H9 (cell line): ENCODE data around the gene ZSCAN16. TPM values are rescaled to one million over a fixed set of nuclear protein-coding genes. Genes with fewer than 3 reads are reported as not detected.

Source experiments
- DNase-seq: peaks from one replicate; pipeline ENCODE4 v3.0.0-alpha.2; 2017
- H2AFZ ChIP-seq: one replicate; pipeline ENCODE4 v1.6.1; 2013; ENCODE audit warnings: mild to moderate bottlenecking, low read length, control low read depth, moderate library complexity
- H2AK5ac ChIP-seq: 2 replicates; pipeline ENCODE4 v1.6.1; 2013; ENCODE audit warnings: low read length, control low read depth, mixed read lengths; ENCODE audit not compliant: insufficient read length
- H2BK120ac ChIP-seq: one replicate; pipeline ENCODE4 v1.6.1; 2013; ENCODE audit warnings: low read depth, mild to moderate bottlenecking, low read length, control low read depth, inconsistent platforms; ENCODE audit not compliant: poor library complexity, severe bottlenecking
- H2BK12ac ChIP-seq: 2 replicates; pipeline ENCODE4 v1.6.1; 2013; ENCODE audit warnings: low read length, control low read depth, mixed read lengths, low read depth; ENCODE audit not compliant: insufficient read length
- H2BK15ac ChIP-seq: 2 replicates; pipeline ENCODE4 v1.6.1; 2013; ENCODE audit warnings: low read depth, low read length, control low read depth
- H2BK20ac ChIP-seq: one replicate; pipeline ENCODE4 v1.6.1; 2013; ENCODE audit warnings: low read depth, mild to moderate bottlenecking, low read length, control low read depth, inconsistent platforms; ENCODE audit not compliant: poor library complexity, severe bottlenecking
- H2BK5ac ChIP-seq: 2 replicates; pipeline ENCODE4 v1.6.1; 2013; ENCODE audit warnings: low read length, control low read depth, mixed read lengths; ENCODE audit not compliant: insufficient read length
- H3K14ac ChIP-seq: 2 replicates; pipeline ENCODE4 v1.6.1; 2013; ENCODE audit warnings: low read length, control low read depth; ENCODE audit not compliant: insufficient read depth
- H3K18ac ChIP-seq: 2 replicates; pipeline ENCODE4 v1.6.1; 2013; ENCODE audit warnings: low read depth, mild to moderate bottlenecking, mixed read lengths, low read length, control low read depth; ENCODE audit not compliant: insufficient read length
- H3K23ac ChIP-seq: 2 replicates; pipeline ENCODE4 v1.6.1; 2013; ENCODE audit warnings: low read length, control low read depth, mixed read lengths, low read depth; ENCODE audit not compliant: insufficient read length
- H3K23me2 ChIP-seq: 2 replicates; pipeline ENCODE4 v1.6.1; 2013; ENCODE audit warnings: low read depth, mild to moderate bottlenecking, mixed read lengths, low read length, control low read depth; ENCODE audit not compliant: insufficient read length, poor library complexity, severe bottlenecking
- H3K27ac ChIP-seq: 2 replicates; pipeline ENCODE4 v1.5.1; 2013; ENCODE audit warnings: low read length, control low read depth, mixed read lengths, low read depth; ENCODE audit not compliant: insufficient read length
- H3K27me3 ChIP-seq: 2 replicates; pipeline ENCODE4 v1.6.1; 2013; ENCODE audit warnings: low read length, control low read depth, inconsistent platforms; ENCODE audit not compliant: insufficient read depth
- H3K4ac ChIP-seq: 2 replicates; pipeline ENCODE4 v1.6.1; 2013; ENCODE audit warnings: low read depth, mild to moderate bottlenecking, control low read depth, inconsistent platforms, low read length, moderate library complexity
- H3K4me1 ChIP-seq: 2 replicates; pipeline ENCODE4 v1.6.1; 2013; ENCODE audit warnings: low read length, control low read depth, inconsistent platforms; ENCODE audit not compliant: insufficient read depth
- H3K4me2 ChIP-seq: 2 replicates; pipeline ENCODE4 v1.6.1; 2013; ENCODE audit warnings: low read length, control low read depth, mixed read lengths; ENCODE audit not compliant: insufficient read length, insufficient read depth
- H3K56ac ChIP-seq: 2 replicates; pipeline ENCODE4 v1.6.1; 2013; ENCODE audit warnings: low read depth, mild to moderate bottlenecking, mixed read lengths, low read length, control low read depth; ENCODE audit not compliant: insufficient read length
- H3K79me1 ChIP-seq: 2 replicates; pipeline ENCODE4 v1.6.1; 2013; ENCODE audit warnings: low read depth, mild to moderate bottlenecking, moderate library complexity, low read length, control low read depth, inconsistent platforms; ENCODE audit not compliant: insufficient read depth, poor library complexity, severe bottlenecking
- H3K79me2 ChIP-seq: 2 replicates; pipeline ENCODE4 v1.6.1; 2013; ENCODE audit warnings: low read length, control low read depth, inconsistent platforms; ENCODE audit not compliant: insufficient read depth
- H3K9ac ChIP-seq: 2 replicates; pipeline ENCODE4 v1.6.1; 2013; ENCODE audit warnings: low read length, control low read depth, mixed read lengths; ENCODE audit not compliant: insufficient read length; ENCODE audit errors: extremely low read depth
- H3K9me3 ChIP-seq: one replicate; pipeline ENCODE4 v1.6.1; 2013; ENCODE audit warnings: low read depth, low read length, inconsistent platforms; ENCODE audit not compliant: control insufficient read depth
- H3T11ph ChIP-seq: one replicate; pipeline ENCODE4 v1.6.1; 2013; ENCODE audit warnings: mild to moderate bottlenecking, low read length, control low read depth, inconsistent platforms
- H4K20me1 ChIP-seq: one replicate; pipeline ENCODE4 v1.6.1; 2013; ENCODE audit not compliant: control insufficient read depth, insufficient read length, insufficient read depth
- H4K5ac ChIP-seq: 2 replicates; pipeline ENCODE4 v1.6.1; 2013; ENCODE audit warnings: low read depth, mild to moderate bottlenecking, mixed read lengths, low read length, control low read depth; ENCODE audit not compliant: insufficient read length
- H4K8ac ChIP-seq: replicated peaks from 2 replicates; pipeline ENCODE4 v1.6.1; 2013; ENCODE audit warnings: low read length, control low read depth, mixed read lengths, low read depth; ENCODE audit not compliant: insufficient read length
- H4K91ac ChIP-seq: 2 replicates; pipeline ENCODE4 v1.6.1; 2013; ENCODE audit warnings: low read depth, mild to moderate bottlenecking, moderate library complexity, mixed read lengths, low read length, control low read depth; ENCODE audit not compliant: insufficient read length
- H3K27ac Mint-ChIP-seq, 3 experiments: 2 replicates in 2 of 3; 3 replicates in 1 of 3; pipeline ENCODE4 v1.8.0; 2020 to 2021; ENCODE audit warnings: mixed read lengths in 3 of 3, mild to moderate bottlenecking in 1 of 3, moderate library complexity in 1 of 3
- H3K27me3 Mint-ChIP-seq: 2 replicates; pipeline ENCODE4 v1.8.0; 2021; ENCODE audit warnings: low read depth, mild to moderate bottlenecking, moderate library complexity, mixed read lengths
- H3K36me3 Mint-ChIP-seq, 3 experiments: 2 replicates in 2 of 3; 3 replicates in 1 of 3; pipeline ENCODE4 v1.8.0; 2020 to 2021; ENCODE audit warnings: low read depth in 3 of 3, mixed read lengths in 3 of 3; ENCODE audit not compliant: insufficient read depth in 1 of 3
- H3K4me1 Mint-ChIP-seq, 2 experiments: 2 replicates each; pipeline ENCODE4 v1.8.0; 2020; ENCODE audit warnings: mixed read lengths in 2 of 2
- H3K4me3 Mint-ChIP-seq, 2 experiments: 2 replicates in 1 of 2; 3 replicates in 1 of 2; pipeline ENCODE4 v1.8.0; 2020 to 2021; ENCODE audit warnings: mild to moderate bottlenecking in 2 of 2, mixed read lengths in 2 of 2, moderate library complexity in 1 of 2
- H3K9me3 Mint-ChIP-seq, 2 experiments: 2 replicates in 1 of 2; 3 replicates in 1 of 2; pipeline ENCODE4 v1.8.0; 2020; ENCODE audit warnings: mild to moderate bottlenecking in 2 of 2, mixed read lengths in 2 of 2, moderate library complexity in 1 of 2
- WGBS: extraction: QIAGEN DNeasy Blood & Tissue Kit; methylation state at CpG from one replicate; pipeline ENCODE4 v1.1.7; 2013; ENCODE audit warnings: missing lambda C conversion rate, low lambda C conversion rate, mixed read lengths; ENCODE audit not compliant: insufficient read length; ENCODE audit errors: extremely low coverage; 5-methylcytosine and 5-hydroxymethylcytosine counted together
- total RNA-seq: library from RNA; stranded (reverse); gene quantifications from 2 replicates; pipeline ENCODE4 v1.2.1, GENCODE V29; 2021
- TF ChIP-seq, protein P1 (sequence below): fragments of 200-600 bp; sonication (generic); conservative IDR thresholded peaks from 3 replicates; pipeline ENCODE4 v1.8.0; 2021; ENCODE audit warnings: antibody characterized with exemption, mild to moderate bottlenecking

ZSCAN16 gene
- total RNA-seq, 1 experiment from 2014 or later: 11.0 TPM

GRCh38 chr6:28160233-28160632 is 35.8 kb downstream of the ZSCAN16 start:
- Histone ChIP-seq H3K4me2 (no peak overlapping the region), H3K18ac (no peak overlapping the region), H3K79me2 (no peaks in the 10 kb centered on the region), H3K27me3 (no peaks in the 10 kb centered on the region), H3K9ac (no peak overlapping the region), H2BK5ac (no peak overlapping the region), H3K56ac (no peak overlapping the region), H2BK15ac (no peak overlapping the region), H2BK12ac (no peak overlapping the region), H3K14ac (no peak overlapping the region), H2BK120ac (no peak overlapping the region), H3T11ph (no peak overlapping the region), H3K79me1 (no peaks in the 10 kb centered on the region), H3K23me2 (no peaks in the 10 kb centered on the region), H2BK20ac (no peak overlapping the region), H3K4ac (no peak overlapping the region), H4K20me1 (no peaks in the 10 kb centered on the region), H2AFZ (no peak overlapping the region), H4K5ac (no peak overlapping the region), H3K9me3 (no peaks in the 10 kb centered on the region), H2AK5ac (no peak overlapping the region), H4K8ac (no peak overlapping the region), H3K4me1 (no peaks in the 10 kb centered on the region; the same call in 1 of the 2 replicates), H3K27ac (no peak overlapping the region), H3K23ac (no peak overlapping the region), H4K91ac (no peak overlapping the region)
- no peak overlapping the region for H3K4me3 Mint-ChIP-seq
- TF ChIP-seq, protein P1, sequence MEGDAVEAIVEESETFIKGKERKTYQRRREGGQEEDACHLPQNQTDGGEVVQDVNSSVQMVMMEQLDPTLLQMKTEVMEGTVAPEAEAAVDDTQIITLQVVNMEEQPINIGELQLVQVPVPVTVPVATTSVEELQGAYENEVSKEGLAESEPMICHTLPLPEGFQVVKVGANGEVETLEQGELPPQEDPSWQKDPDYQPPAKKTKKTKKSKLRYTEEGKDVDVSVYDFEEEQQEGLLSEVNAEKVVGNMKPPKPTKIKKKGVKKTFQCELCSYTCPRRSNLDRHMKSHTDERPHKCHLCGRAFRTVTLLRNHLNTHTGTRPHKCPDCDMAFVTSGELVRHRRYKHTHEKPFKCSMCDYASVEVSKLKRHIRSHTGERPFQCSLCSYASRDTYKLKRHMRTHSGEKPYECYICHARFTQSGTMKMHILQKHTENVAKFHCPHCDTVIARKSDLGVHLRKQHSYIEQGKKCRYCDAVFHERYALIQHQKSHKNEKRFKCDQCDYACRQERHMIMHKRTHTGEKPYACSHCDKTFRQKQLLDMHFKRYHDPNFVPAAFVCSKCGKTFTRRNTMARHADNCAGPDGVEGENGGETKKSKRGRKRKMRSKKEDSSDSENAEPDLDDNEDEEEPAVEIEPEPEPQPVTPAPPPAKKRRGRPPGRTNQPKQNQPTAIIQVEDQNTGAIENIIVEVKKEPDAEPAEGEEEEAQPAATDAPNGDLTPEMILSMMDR: no peak
- peaks cover 16 to 35% (median 33%) of the 10 kb centered on the region in 3 experiments for H3K36me3 Mint-ChIP-seq
- no peaks in the 10 kb centered on the region; a peak in 1 of 5 replicates for H3K9me3 Mint-ChIP-seq
- peaks cover 8 to 14% of the 10 kb centered on the region in 2 experiments for H3K4me1 Mint-ChIP-seq
- H3K27ac Mint-ChIP-seq: no peak overlapping the region
- H3K27me3 Mint-ChIP-seq: peaks cover 38% of the 10 kb centered on the region
- no CpG with 5 or more reads among the region's 2 CpGs for WGBS
- DNase-seq: no peak
